GM10266 (cell line): ENCODE measurements around the gene SEMA7A.

Experiments used
- DNase-seq: peaks from one replicate; pipeline ENCODE4 v3.0.0; 2012; ENCODE audit errors: extremely low spot score
- CTCF ChIP-seq: IDR thresholded peaks from 2 replicates; pipeline ENCODE4 v1.5.1; 2012; ENCODE audit warnings: mild to moderate bottlenecking, low read depth; ENCODE audit not compliant: control insufficient read depth, insufficient read depth; ENCODE audit errors: missing control alignments

The SEMA7A gene

GRCh38 chr15:74410502-74410901 is 23.3 kb downstream of the SEMA7A start:
- DNase-seq, result no peak
- TF ChIP-seq CTCF, result no peak

GRCh38 chr15:74409225-74409624 is 24.5 kb downstream of the SEMA7A start:
- no peak for TF ChIP-seq CTCF
- DNase-seq, result no peak

GRCh38 chr15:74408815-74409214 is 24.9 kb downstream of the SEMA7A start:
- TF ChIP-seq CTCF, result no peak
- DNase-seq, result no peak

- DNase-seq, result no peak
- TF ChIP-seq CTCF, result no peak
These were observed 25.4 kb downstream of the SEMA7A start for GRCh38 chr15:74408385-74408784.

- no peak for TF ChIP-seq CTCF
- no peak for DNase-seq
These were observed 26.6 kb downstream of the SEMA7A start for GRCh38 chr15:74406992-74407705.

GRCh38 chr15:74406517-74406916 is 27.2 kb downstream of the SEMA7A start:
- no peak for TF ChIP-seq CTCF
- DNase-seq, result no peak

GRCh38 chr15:74405823-74406222 is 27.9 kb downstream of the SEMA7A start:
- no peak for DNase-seq
- TF ChIP-seq CTCF, result no peak
